Neural cell (in vitro differentiated cells): ENCODE measurements around the gene CACNA1D.

ENCODE experiments used
- EZH2 ChIP-seq: fragments of 200-600, 300-800 bp; shearing (Covaris generic), sonication (generic); IDR thresholded peaks from 2 replicates; pipeline ENCODE4 v1.6.1; 2014; ENCODE audit warnings: antibody characterized with exemption, low read length, borderline replicate concordance, mild to moderate bottlenecking; ENCODE audit not compliant: insufficient read depth, poor library complexity, severe bottlenecking
- MXI1 ChIP-seq: fragments of 450-650 bp; conservative IDR thresholded peaks from 2 replicates; pipeline ENCODE4 v1.6.1; 2014; ENCODE audit warnings: antibody characterized with exemption, mild to moderate bottlenecking; ENCODE audit not compliant: poor library complexity, severe bottlenecking
- RAD21 ChIP-seq: fragments of 450-650 bp; conservative IDR thresholded peaks from 2 replicates; pipeline ENCODE4 v1.6.1; 2014; ENCODE audit warnings: antibody characterized with exemption, mild to moderate bottlenecking, moderate library complexity
- TF ChIP-seq, protein P1 (sequence below): fragments of 450-650 bp; IDR thresholded peaks from 2 replicates; pipeline ENCODE4 v1.5.1; 2014; ENCODE audit warnings: antibody characterized with exemption, mild to moderate bottlenecking, moderate library complexity; ENCODE audit not compliant: poor library complexity, severe bottlenecking

DNA sequence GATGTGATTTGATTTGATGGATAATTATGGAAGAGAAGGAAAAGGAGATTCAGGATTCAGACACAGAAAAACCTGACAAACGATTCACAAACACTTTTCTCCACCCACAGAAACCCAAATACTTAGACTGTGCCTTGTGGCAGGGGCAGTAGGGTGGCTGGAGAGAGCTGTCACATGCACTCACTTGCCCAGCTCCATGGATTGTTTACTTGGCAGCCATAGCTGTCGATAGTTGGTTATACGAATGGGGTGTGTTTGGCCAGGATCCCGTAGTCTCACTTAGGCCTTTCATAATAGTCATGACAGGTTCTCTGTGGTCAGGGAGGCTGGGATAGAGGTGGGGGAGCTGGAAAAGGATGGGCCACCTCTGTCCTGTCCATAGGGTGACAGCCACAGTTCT lies 76.9 kb downstream of the CACNA1D start:
- TF ChIP-seq EZH2 (no peak), MXI1 (no peak), RAD21 (no peak)
- TF ChIP-seq, protein P1, sequence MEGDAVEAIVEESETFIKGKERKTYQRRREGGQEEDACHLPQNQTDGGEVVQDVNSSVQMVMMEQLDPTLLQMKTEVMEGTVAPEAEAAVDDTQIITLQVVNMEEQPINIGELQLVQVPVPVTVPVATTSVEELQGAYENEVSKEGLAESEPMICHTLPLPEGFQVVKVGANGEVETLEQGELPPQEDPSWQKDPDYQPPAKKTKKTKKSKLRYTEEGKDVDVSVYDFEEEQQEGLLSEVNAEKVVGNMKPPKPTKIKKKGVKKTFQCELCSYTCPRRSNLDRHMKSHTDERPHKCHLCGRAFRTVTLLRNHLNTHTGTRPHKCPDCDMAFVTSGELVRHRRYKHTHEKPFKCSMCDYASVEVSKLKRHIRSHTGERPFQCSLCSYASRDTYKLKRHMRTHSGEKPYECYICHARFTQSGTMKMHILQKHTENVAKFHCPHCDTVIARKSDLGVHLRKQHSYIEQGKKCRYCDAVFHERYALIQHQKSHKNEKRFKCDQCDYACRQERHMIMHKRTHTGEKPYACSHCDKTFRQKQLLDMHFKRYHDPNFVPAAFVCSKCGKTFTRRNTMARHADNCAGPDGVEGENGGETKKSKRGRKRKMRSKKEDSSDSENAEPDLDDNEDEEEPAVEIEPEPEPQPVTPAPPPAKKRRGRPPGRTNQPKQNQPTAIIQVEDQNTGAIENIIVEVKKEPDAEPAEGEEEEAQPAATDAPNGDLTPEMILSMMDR = no peak
